Mesothelial cell of epicardium (in vitro differentiated cells): ENCODE measurements around the gene TRAP1. TPM values are rescaled to one million over a fixed set of nuclear protein-coding genes. Genes with fewer than 3 reads are reported as not detected.

Experiments used
- DNase-seq, 2 experiments: peaks; one replicate each; pipeline ENCODE4 v3.0.0; 2021; ENCODE audit warnings: low spot score in 2 of 2; ENCODE audit not compliant: unreplicated experiment in 2 of 2
- H3K27ac Mint-ChIP-seq: 2 replicates; pipeline ENCODE4 v1.8.0; 2021; ENCODE audit warnings: mixed read lengths
- H3K27me3 Mint-ChIP-seq: 2 replicates; pipeline ENCODE4 v1.8.0; 2021; ENCODE audit warnings: low read depth, mixed read lengths
- H3K36me3 Mint-ChIP-seq: 2 replicates; pipeline ENCODE4 v1.8.0; 2021; ENCODE audit warnings: mixed read lengths
- H3K4me1 Mint-ChIP-seq: 2 replicates; pipeline ENCODE4 v1.8.0; 2021; ENCODE audit warnings: mixed read lengths
- H3K4me3 Mint-ChIP-seq: 2 replicates; pipeline ENCODE4 v1.8.0; 2021; ENCODE audit warnings: mild to moderate bottlenecking, moderate library complexity, mixed read lengths
- H3K9me3 Mint-ChIP-seq: 2 replicates; pipeline ENCODE4 v1.8.0; 2021; ENCODE audit warnings: mixed read lengths
- CTCF ChIP-seq: fragments of 200-600 bp; sonication (generic); IDR thresholded peaks from one replicate; pipeline ENCODE4 v1.5.0; 2021; ENCODE audit warnings: antibody characterized with exemption; ENCODE audit not compliant: unreplicated experiment
- total RNA-seq: library from RNA; stranded (reverse); gene quantifications from 3 replicates; pipeline ENCODE4 v1.2.1, GENCODE V29; 2021

The TRAP1 gene
- total RNA-seq, 1 donor from 2014 or later: 149 TPM

- Mint-ChIP-seq H3K4me1 (peaks cover 8% of the 10 kb centered on the region), H3K27me3 (no peaks in the 10 kb centered on the region), H3K27ac (no peak overlapping the region), H3K9me3 (no peaks in the 10 kb centered on the region), H3K36me3 (peaks cover 6% of the 10 kb centered on the region), H3K4me3 (no peak overlapping the region)
- no peak for TF ChIP-seq CTCF
- no peak for DNase-seq
Measured at GRCh38 chr16:3694051-3694450, 23.3 kb downstream of the TRAP1 start.

GRCh38 chr16:3691761-3692160 lies 25.6 kb downstream of the TRAP1 start:
- TF ChIP-seq CTCF: no peak
- Mint-ChIP-seq H3K4me1 (peaks cover 8% of the 10 kb centered on the region), H3K4me3 (no peak overlapping the region), H3K36me3 (peaks cover 14% of the 10 kb centered on the region), H3K27me3 (no peaks in the 10 kb centered on the region), H3K27ac (no peak overlapping the region), H3K9me3 (no peaks in the 10 kb centered on the region)
- DNase-seq: no peak

GRCh38 chr16:3690980-3691720 lies 26.2 kb downstream of the TRAP1 start:
- no peaks in the 10 kb centered on the region for H3K27me3 Mint-ChIP-seq
- DNase-seq: no peak
- peak overlapping the region; percentile 91 for H3K27ac Mint-ChIP-seq
- no peak for TF ChIP-seq CTCF
- H3K4me3 Mint-ChIP-seq: peak overlapping the region; percentile 40
- H3K9me3 Mint-ChIP-seq: no peaks in the 10 kb centered on the region
- peaks cover 8% of the 10 kb centered on the region for H3K4me1 Mint-ChIP-seq
- peaks cover 15% of the 10 kb centered on the region for H3K36me3 Mint-ChIP-seq

GRCh38 chr16:3690470-3690928 lies 26.8 kb downstream of the TRAP1 start:
- Mint-ChIP-seq H3K4me1 (peaks cover 8% of the 10 kb centered on the region), H3K4me3 (peak overlapping the region; percentile 40), H3K27ac (peak overlapping the region; percentile 91), H3K36me3 (peaks cover 21% of the 10 kb centered on the region), H3K27me3 (no peaks in the 10 kb centered on the region), H3K9me3 (no peaks in the 10 kb centered on the region)
- peak; percentile 92 for TF ChIP-seq CTCF
- peak; percentile 70 to 92 for DNase-seq

GRCh38 chr16:3689731-3690130 lies 27.6 kb downstream of the TRAP1 start:
- H3K4me3 Mint-ChIP-seq: no peak overlapping the region
- peaks cover 8% of the 10 kb centered on the region for H3K4me1 Mint-ChIP-seq
- H3K27me3 Mint-ChIP-seq: no peaks in the 10 kb centered on the region
- H3K36me3 Mint-ChIP-seq: peaks cover 26% of the 10 kb centered on the region
- H3K9me3 Mint-ChIP-seq: no peaks in the 10 kb centered on the region
- H3K27ac Mint-ChIP-seq: no peak overlapping the region
- no peak for TF ChIP-seq CTCF
- no peak for DNase-seq
